SK-N-MC (cell line): Measurements from ENCODE around the gene NSUN3.

Source experiments
- EZH2 ChIP-seq: fragments of 200-600 bp; sonication (generic); IDR thresholded peaks from one replicate; pipeline ENCODE4 v1.6.1; 2017; ENCODE audit warnings: antibody characterized with exemption
- FOXP2 ChIP-seq: optimal IDR thresholded peaks from 2 replicates; pipeline ENCODE3; 2011; ENCODE audit warnings: mild to moderate bottlenecking, moderate library complexity; ENCODE audit not compliant: insufficient read depth; ENCODE audit errors: extremely low read length, control extremely low read depth
- POLR2AphosphoS5 ChIP-seq: IDR thresholded peaks from 2 replicates; pipeline ENCODE4 v1.6.1; 2012; ENCODE audit warnings: mild to moderate bottlenecking, low read depth, low read length, borderline replicate concordance

- TF ChIP-seq EZH2: no peak
- no peak for TF ChIP-seq POLR2AphosphoS5
- TF ChIP-seq FOXP2: no peak
These were observed 29.2 kb downstream of the NSUN3 start for GRCh38 chr3:94092086-94092485.
